Limb (tissue), 2 donors: ENCODE measurements around the gene HACD2.
"Not testable (repeated sequence)": the region's sequence is repeated elsewhere in the genome, so short reads cannot be mapped to it uniquely, and the experiment has no call there.

Source experiments
- DNase-seq, 2 donors: peaks; one replicate each; pipeline ENCODE4 v3.0.0-alpha.2; 2016; ENCODE audit errors: extremely low spot score in 2 of 2

HACD2 gene

GRCh38 chr3:123611674-123612073 is 26.8 kb upstream of the HACD2 start:
- not testable (repeated sequence) for DNase-seq

DNA sequence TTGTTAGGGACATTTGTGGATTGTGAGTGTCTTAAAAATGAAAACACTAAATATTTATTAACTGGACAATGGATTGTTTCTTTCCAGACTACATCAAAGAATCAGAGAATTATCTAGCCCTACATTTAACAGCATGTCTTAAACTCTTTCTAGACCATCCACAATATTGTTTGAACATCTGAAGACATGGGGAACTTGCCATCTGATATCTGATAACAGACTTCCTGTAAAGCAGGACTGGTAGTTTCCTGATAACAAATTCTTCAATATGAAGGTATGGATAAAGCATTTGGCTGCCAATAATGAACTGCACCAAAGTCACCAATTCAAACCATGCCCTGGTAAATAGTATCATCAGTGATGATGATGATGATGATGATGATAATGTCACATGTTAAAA is 26.2 kb upstream of the HACD2 start:
- no peak for DNase-seq

DNA sequence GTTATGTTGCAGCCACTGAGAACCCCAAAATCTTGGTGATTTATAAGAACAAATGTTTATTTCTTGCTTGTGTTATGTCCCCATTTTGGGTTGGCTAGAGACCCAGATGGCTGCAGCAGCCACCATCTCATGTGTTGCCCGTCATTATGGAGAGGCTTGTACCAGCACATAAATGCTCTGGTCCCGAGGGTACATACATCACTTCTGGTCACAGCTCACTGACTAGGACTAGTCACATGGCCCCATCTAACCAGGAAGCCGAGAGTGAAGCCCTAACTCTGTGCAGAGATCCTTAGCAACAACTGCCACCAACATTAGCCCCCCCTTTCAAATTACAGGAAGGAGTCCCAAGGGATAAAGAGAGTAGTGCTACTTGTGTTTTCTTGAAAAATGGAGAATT is 25.5 kb upstream of the HACD2 start:
- DNase-seq: no peak

DNA sequence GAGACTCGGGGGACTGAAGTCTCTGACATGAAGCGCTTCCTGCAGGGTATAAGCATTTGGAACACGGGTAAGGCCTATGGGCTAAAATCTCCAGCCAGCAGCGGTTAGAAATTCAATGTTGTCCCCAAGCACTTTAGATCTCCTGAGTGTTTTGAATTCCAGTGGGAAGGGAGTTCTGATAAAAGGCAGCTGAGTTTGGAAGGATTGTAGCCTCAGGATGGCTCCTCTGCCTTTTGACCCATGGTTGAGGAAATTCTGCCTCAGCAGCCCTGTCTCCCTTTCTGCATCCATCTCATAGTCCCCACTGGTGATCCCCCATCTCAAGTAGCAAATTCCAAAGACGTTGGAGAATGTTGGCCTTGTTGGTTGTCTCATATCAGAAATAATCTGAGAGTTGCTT is 24.2 kb upstream of the HACD2 start:
- DNase-seq: no peak

DNA sequence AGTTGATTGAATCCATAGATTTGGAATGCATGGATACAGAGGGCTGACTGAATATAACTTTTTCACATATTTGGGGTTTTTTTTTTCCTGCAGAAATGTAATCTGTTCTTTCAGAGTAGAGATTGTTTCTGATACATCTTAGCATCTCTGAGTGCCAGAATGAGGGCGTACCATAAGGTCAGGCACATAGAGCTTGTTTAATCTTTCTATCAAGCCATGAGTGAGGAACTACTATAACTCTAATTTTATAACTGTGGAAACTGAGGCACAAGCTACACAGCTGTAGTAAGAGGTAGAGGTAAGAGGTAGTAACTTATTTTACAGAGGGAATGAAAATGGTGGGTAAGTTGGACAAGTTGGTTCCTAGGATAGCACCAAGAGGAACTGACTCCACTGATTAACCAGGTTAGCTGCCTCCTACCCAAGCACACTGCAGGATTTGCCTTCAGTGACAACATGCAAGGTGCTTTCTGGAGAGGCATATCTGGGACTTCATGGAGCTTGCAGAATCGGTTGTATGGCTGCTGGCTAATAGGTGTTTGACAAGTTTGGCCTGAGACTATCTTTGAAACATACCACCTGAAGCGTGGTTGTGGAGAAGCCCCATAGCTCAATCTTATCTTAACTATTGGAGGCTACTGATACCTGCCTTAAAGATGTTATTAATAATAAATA is 23.5 kb upstream of the HACD2 start:
- no peak for DNase-seq

DNA sequence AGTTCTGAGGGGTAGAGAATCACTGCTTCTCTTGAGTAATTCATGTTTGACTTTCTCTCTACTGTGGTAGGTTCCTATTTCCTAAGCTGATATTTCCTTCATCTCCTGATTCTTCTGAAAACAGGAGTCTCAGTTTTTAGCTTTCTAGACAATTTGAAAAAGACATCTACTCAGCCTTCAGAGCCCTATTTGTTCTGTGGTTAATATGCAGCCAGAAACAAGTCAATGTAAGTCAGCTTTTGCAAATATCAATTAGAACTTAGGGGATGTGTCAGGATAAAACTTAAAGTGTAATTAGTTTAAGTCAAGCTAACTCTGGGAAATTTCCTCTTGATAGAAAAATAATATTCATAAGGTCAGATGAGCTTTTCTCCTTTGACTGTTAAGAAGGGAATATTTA is 21.7 kb upstream of the HACD2 start:
- DNase-seq: no peak

DNA sequence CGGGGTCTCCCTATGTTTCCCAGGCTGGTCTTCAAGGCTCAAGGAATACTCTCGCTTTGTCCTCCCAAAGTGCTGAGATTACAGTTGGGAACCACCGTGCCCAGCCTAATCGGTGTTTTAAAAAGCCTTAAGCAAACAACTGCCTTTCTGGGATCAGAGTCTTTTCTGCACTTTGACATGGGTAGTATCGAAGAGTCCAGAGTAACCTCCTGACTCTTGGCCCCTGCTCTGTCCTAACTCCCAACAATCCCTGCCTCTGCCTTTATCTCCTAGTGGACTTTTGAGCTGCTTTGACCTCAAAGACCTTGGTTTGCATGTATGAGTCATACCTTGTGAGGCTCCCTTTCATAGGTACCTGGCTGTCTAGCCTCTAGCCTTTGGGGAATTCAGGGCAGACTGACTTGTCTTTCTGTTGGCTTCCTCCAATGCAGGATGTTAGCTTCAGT is 21.0 kb upstream of the HACD2 start:
- DNase-seq: no peak

DNA sequence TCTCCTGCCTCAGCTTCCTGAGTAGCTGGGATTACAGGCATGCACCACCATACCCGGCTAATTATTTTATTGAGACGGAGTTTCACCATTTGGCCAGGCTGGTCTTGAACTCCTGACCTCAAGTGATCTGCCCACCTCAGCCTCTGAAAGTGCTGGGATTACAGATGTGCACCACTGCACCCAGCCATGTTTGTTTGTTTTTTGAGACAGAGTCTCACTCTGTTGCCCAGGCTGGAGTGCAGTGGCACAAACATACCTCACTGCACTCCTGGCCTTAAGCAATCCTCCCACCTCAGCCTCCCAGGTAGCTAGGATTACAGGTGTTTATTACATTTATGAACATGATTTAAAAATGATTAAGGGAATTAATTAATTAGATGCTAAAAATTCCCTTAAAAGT is 18.3 kb upstream of the HACD2 start:
- DNase-seq: not testable (repeated sequence)

GRCh38 chr3:123602325-123602724 is 17.5 kb upstream of the HACD2 start:
- DNase-seq: no peak

GRCh38 chr3:123600863-123601262 is 16.0 kb upstream of the HACD2 start:
- DNase-seq: not testable (repeated sequence)

DNA sequence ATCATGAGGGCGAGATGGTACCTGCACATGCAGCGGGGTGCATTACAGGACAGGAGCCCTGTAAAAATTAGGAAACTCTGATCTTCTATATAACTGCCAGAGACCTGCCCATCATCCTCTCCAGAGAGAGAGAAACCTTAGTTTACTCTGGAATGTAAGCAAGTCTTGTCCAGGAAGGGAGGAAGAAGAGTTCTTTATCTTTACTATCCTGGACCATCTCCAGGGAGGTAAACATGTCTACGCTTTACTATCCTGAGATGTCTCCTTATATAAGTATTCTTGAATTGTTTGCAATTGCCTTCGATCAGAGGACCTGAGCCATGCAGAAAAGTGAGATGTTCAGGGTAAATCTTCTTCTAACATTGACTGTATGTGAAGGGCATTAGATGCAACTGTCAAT is 12.7 kb upstream of the HACD2 start:
- DNase-seq: no peak

DNA sequence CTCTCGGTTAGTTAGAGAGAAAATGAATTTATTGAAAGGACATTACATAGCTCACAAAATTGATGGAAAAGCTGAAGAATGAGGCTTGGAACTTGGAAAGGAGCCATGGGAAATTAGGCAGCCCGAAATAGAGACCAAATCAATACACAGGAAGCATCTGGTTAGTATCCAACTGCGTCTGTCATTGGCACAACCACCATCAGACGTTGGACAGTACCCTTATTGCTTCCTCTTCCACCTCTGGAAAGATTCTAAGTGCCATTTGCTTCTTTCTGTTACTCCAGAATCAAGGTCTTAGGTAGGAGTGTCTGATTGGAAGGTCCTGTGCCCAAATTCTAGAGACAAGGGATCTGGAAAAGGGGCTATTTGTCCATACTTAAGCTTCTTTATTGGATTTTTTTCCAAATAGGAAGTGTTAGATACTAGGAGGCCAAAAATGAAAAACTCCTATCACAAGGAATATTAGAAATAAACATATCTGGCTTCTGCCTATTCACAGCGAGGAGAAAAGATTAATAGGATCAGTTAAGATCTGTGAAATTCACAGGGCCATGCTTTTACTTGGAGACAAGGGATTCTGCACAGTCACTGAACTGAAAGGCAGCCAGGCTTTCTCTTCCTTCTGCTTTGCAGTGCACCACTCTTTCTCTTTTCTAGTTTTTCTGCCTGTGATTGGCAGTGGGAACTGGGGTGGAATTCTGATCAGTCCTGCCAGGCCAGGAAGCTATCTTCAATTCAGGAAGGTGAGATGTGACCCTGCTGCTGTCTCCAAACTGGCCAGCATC is 10.7 kb upstream of the HACD2 start:
- DNase-seq: no peak

GRCh38 chr3:123593381-123593780 is 8.5 kb upstream of the HACD2 start:
- DNase-seq: no peak

DNA sequence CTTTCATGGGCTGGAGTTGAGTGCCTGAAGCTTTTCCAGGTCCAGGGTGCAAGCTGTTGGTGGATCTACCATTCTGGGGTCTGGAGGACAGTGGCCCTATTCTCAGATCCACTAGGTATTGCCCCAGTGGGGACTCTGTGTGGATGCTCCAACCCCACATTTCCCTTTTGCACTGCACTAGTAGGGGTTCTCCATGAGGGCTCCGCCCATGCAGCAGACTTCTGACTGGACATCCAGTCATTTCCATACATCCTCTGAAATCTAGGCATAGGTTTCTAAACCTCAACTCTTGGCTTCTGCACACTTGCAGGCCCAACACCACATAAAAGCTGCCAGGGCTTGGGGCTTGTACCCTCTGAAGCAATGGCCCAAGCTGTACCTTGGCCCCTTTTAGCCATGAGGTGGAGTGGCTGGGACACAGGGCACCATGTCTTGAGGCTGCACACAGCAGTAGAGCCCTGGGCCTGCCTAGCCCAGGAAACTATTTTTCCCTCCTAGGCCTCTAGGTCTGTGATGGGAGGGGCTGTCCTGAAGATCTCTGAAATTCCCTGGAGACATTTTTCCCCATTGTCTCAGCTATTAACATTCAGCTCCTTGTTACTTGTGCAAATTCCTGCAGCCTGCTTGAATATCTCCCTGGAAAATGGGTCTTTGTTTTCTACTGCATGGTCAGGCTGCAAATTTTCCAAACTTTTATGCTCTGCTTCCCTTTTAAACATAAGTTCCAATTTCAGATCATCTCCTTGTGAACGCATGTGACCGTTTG is 6.0 kb upstream of the HACD2 start:
- no peak for DNase-seq

- DNase-seq: no peak
Measured at GRCh38 chr3:123587401-123587800, 2.5 kb upstream of the HACD2 start.

GRCh38 chr3:123586968-123587367 is 2.1 kb upstream of the HACD2 start:
- no peak for DNase-seq

DNA sequence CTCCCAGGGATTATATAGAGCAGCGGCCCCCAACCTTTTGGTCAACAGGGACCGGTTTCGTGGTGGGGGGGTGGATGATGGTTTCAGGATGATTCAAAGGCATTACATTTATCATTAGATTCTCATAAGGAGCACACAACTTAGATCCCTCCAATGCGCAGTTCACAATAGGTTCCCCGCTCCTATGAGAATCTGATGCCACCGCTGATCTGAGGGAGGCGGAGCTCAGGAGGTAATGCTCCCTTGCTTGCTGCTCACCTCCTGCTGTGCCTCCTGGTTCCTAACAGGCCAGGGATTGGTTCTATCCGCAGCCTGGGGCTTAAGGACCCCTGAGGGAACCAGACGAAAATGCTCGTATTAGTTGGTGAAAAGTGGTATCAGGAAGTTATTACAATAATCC is 1.3 kb upstream of the HACD2 start:
- DNase-seq: peak; percentile 15 to 55

DNA sequence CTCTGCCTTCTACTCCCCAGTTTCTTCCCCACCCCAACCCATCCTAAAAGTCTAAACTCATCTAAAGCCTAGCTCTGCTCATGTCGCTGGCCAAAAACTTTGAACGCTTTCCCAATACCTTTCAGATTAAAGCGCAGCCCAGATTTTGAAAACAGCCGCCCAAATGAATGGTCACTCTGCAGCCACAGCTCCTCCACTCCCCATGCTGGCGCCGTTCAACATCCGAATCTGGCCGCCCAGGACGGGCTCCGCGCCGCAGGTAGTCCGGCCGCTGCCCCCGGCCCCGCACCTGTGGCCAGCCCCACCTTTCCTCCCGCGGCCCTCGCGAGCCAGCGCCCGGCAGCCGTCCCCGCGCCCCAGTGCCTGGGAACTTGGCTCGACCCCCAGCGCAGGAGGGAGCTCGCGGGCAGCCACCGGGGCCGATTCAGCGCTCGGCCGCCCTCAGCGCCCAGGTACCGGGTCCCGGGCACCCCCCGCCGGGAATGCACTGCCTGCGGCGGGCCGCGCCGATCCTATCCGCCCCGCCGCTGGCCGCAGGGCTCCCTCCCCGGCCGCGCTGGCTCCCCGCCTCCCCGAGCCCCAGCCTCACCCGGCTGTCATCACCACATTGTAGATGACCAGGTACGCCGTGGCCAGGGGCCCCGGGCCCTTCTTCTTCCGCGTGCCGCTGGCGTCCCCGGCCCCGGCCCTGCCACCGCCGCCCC is 417 bp downstream of the HACD2 start:
- DNase-seq: peak in 1 of 2 donors; percentile 3

DNA sequence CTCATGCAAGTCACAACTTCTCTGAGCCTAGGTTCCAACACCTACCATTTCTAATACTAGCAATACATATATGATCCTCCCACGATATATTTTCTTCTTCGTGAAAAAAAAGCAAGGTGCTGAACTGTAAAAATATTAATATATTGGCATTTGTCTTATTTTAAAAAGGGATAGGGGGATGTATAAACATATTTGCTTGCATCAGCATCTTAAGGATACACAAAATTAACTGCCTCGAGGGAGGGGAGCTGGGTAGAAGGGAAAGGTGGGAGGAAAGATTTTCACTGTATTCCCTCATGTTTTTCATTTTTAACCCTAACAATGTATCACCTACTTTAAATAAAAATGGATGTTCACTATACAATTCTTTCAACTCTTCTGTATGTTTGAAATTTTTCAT is 1.3 kb downstream of the HACD2 start:
- DNase-seq: no peak

GRCh38 chr3:123582315-123582714 is 2.5 kb downstream of the HACD2 start:
- no peak for DNase-seq

DNA sequence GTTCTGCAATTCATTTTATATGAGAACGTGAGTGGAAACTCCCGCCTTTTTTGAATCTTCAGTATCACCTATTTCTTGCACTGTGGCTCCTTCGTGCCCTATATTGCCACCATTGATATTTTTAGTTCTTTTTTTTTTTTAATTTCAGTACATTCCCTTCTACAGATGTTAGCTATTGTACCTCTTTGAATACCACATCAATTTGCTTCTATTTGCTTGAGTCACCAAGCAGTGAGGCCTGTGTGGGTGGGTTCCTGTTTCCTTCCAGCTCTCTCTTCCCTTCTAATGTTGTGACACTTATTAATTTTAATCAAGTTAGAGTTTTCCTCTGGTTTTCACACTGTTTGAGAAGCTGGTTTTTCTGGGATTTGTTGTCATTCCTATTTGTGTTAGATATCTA is 8.7 kb downstream of the HACD2 start:
- DNase-seq: no peak

DNA sequence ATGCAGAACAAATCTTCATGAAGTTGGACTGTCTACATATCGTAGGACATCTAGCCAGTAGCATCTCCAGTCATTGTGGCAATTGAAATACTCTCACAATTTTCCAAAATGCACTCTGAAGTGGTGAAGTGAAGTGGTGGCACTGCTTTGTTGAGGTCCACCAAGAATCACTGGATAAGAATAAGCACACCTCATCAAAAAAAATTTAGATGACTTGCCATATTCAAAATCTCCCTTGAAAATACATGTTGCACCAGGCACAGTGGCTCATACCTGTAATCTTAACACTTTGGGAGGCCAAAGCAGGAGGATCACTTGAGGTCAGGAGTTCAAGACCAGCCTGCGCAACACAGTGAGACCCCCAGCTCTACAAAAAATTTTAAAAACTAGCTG is 12.9 kb downstream of the HACD2 start:
- DNase-seq: no peak
